Measurements from ENCODE around the gene TEX10. TPM values are rescaled to one million over a fixed set of nuclear protein-coding genes. Genes with fewer than 3 reads are reported as not detected.
A peak's percentile ranks its signal among the peaks of the same experiment; 100 is the strongest.

The TEX10 gene
- total and polyA plus RNA-seq, 9 donors, result 21.5 to 26.3 (median 22.3) TPM

DNA sequence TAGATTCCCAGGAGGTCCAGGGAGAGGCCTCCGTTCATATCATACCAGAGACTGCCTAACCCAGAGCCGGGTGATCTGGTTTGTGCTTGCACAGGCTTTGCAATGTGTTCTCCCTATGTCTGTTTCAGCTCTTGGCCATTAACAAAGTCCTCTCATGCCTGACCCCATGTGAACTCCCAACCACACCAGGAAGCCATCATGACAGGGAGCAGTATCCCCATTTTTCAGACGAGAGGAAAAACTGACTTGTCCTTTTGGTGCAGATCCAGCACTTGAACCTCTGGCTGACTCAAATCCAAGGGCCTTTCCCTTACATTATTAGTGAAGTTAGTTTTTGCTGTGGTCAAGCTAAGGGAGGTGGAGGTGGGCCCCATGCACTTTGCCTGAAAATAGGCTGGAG is 58.4 kb downstream of the TEX10 start:
- 80% methylated on average over 2 of the region's 3 CpGs for WGBS (ENCODE audit: insufficient coverage)
- no peaks in the 10 kb centered on the region for H3K9me3 ChIP-seq (replicated peaks; ENCODE audit: control insufficient read depth, low read depth, low read length)
- no peaks in the 10 kb centered on the region for H3K27me3 ChIP-seq (ENCODE audit: control insufficient read depth, insufficient read depth, low read length)
- no peak for DNase-seq
- H3K36me3 ChIP-seq (ENCODE audit: control insufficient read depth, insufficient read depth, low read length), result peaks cover 53% of the 10 kb centered on the region
- no peak overlapping the region for H3K27ac ChIP-seq (ENCODE audit: low read length)
- no peaks in the 10 kb centered on the region for H3K4me1 ChIP-seq (ENCODE audit: control insufficient read depth, insufficient read depth, low read length)
- no peak overlapping the region for H3K4me3 ChIP-seq (ENCODE audit: low read length)

DNA sequence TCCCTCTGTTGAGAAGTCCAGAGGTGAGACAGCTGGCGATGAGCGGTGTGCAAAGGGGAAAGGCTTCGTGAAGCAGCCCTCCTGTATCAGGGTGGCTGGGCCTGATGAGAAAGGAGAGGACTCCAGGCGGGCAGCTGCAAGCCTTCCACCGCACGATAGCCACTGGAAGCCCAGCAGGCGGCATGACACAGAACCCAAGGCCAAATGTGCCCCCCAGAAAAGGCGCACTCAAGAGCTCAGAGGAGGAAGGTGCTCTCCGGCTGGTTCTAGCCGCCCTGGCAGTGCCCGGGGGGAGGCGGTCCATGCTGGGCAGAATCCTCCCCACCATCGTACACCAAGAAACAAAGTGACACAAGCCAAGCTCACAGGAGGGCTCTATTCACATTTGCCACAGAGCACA is 60.3 kb downstream of the TEX10 start:
- H3K27ac ChIP-seq (ENCODE audit: low read length), result no peak overlapping the region
- peaks cover 56% of the 10 kb centered on the region for H3K36me3 ChIP-seq (ENCODE audit: control insufficient read depth, insufficient read depth, low read length)
- peaks cover 9% of the 10 kb centered on the region for H3K9me3 ChIP-seq (replicated peaks; ENCODE audit: control insufficient read depth, low read depth, low read length)
- WGBS (ENCODE audit: insufficient coverage), result 96% methylated on average over 6 of the region's 13 CpGs
- H3K4me3 ChIP-seq (ENCODE audit: low read length), result no peak overlapping the region
- no peak for DNase-seq
- H3K27me3 ChIP-seq (ENCODE audit: control insufficient read depth, insufficient read depth, low read length), result no peaks in the 10 kb centered on the region
- no peaks in the 10 kb centered on the region for H3K4me1 ChIP-seq (ENCODE audit: control insufficient read depth, insufficient read depth, low read length)

DNA sequence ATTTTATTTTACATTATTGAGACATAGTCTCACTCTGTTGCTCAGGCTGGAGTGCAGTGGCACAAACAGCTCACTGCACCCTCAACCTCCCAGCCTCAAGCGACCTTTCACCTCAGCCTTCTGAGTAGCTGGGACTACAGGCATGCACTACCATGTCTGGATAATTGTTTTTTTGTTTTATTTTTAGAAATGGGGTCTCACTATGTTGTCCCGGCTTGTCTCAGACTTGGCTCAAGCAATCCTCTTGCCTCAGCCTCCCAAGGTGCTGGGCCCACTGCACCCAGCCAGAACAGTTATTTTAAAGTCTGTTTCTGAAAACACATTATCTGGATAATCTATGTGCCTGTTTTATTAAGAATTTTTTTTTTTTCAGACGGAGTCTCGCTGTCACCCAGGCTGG is 62.0 kb downstream of the TEX10 start:
- Histone ChIP-seq H3K4me3 (ENCODE audit: low read length) (no peak overlapping the region), H3K36me3 (ENCODE audit: control insufficient read depth, insufficient read depth, low read length) (peaks cover 60% of the 10 kb centered on the region), H3K27me3 (ENCODE audit: control insufficient read depth, insufficient read depth, low read length) (no peaks in the 10 kb centered on the region), H3K4me1 (ENCODE audit: control insufficient read depth, insufficient read depth, low read length) (no peaks in the 10 kb centered on the region), H3K27ac (ENCODE audit: low read length) (no peak overlapping the region), H3K9me3 (replicated peaks; ENCODE audit: control insufficient read depth, low read depth, low read length) (peaks cover 16% of the 10 kb centered on the region)
- DNase-seq, result no peak
- WGBS (ENCODE audit: insufficient coverage), result 100% methylated on average over 3 of the region's 4 CpGs

DNA sequence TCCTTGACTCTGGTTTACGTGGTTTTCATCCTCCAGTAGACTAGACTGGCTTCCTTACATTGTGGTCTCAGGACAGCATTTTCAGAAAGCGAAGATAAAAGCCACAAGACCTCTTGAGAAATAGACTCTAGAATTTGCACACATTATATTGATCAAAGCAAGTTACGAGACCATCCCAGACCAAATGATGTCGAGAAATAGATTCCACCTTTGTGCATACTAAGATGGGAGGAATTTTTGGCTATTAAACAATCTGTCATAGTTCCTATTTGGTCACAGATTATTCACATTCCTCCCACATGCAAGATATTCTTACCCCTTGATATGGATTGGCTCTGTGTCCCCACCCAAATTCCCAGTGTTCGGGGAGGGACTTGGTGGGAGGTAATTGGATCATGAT is 65.6 kb downstream of the TEX10 start:
- no peak overlapping the region for H3K4me3 ChIP-seq (ENCODE audit: low read length)
- 90% methylated on average over 2 of the region's 5 CpGs for WGBS (ENCODE audit: insufficient coverage)
- no peak overlapping the region for H3K27ac ChIP-seq (ENCODE audit: low read length)
- peaks cover 54% of the 10 kb centered on the region for H3K36me3 ChIP-seq (ENCODE audit: control insufficient read depth, insufficient read depth, low read length)
- no peaks in the 10 kb centered on the region for H3K27me3 ChIP-seq (ENCODE audit: control insufficient read depth, insufficient read depth, low read length)
- no peak for DNase-seq
- peaks cover 28% of the 10 kb centered on the region for H3K9me3 ChIP-seq (replicated peaks; ENCODE audit: control insufficient read depth, low read depth, low read length)
- peaks cover 4% of the 10 kb centered on the region for H3K4me1 ChIP-seq (ENCODE audit: control insufficient read depth, insufficient read depth, low read length)

DNA sequence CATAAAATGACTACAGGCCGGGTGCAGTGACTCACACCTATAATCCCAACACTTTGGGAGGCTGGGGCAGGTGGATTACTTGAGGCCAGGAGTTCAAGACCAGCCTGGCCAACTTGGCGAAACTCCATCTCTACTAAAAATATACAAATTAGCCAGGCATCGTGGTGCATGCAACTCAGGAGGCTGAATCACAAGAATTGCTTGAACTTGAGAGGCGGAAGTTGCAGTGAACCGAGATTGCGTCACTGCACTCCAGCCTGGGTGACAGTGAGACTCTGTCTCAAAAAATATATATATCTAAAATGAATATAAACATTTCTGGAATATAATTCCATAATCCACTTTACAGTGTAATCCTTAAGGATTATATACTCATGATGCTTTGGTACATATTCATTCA is 66.5 kb downstream of the TEX10 start:
- DNase-seq, result no peak
- H3K9me3 ChIP-seq (replicated peaks; ENCODE audit: control insufficient read depth, low read depth, low read length), result peaks cover 28% of the 10 kb centered on the region
- peaks cover 52% of the 10 kb centered on the region for H3K36me3 ChIP-seq (ENCODE audit: control insufficient read depth, insufficient read depth, low read length)
- WGBS (ENCODE audit: insufficient coverage), result no CpG with 5 or more reads among the region's 6 CpGs
- H3K27ac ChIP-seq (ENCODE audit: low read length), result no peak overlapping the region
- H3K4me3 ChIP-seq (ENCODE audit: low read length), result no peak overlapping the region
- no peaks in the 10 kb centered on the region for H3K27me3 ChIP-seq (ENCODE audit: control insufficient read depth, insufficient read depth, low read length)
- peaks cover 4% of the 10 kb centered on the region for H3K4me1 ChIP-seq (ENCODE audit: control insufficient read depth, insufficient read depth, low read length)

DNA sequence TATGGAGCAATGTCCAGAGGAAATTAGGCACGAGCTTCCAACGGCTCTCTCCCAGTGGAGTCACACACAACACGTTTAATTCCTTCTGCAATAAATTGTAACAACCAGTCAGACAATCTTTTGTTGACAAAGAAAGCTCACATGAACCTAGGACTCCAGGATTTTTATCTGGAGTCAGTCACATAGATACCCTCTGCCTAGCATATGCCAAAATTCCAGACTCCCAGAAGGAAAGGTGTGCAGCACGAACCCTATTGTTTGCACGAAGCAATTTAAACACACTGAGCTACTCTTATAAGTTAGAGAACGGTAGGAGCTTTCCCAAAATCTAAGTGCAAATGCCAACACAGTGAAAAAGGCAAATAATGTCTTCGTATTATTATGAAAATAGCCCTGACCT is 67.1 kb downstream of the TEX10 start:
- peaks cover 52% of the 10 kb centered on the region for H3K36me3 ChIP-seq (ENCODE audit: control insufficient read depth, insufficient read depth, low read length)
- peaks cover 4% of the 10 kb centered on the region for H3K4me1 ChIP-seq (ENCODE audit: control insufficient read depth, insufficient read depth, low read length)
- DNase-seq, result no peak
- no peaks in the 10 kb centered on the region for H3K27me3 ChIP-seq (ENCODE audit: control insufficient read depth, insufficient read depth, low read length)
- no peak overlapping the region for H3K27ac ChIP-seq (ENCODE audit: low read length)
- no peak overlapping the region for H3K4me3 ChIP-seq (ENCODE audit: low read length)
- peaks cover 28% of the 10 kb centered on the region for H3K9me3 ChIP-seq (replicated peaks; ENCODE audit: control insufficient read depth, low read depth, low read length)
- WGBS (ENCODE audit: insufficient coverage), result 100% methylated on average over 1 of the region's 7 CpGs

DNA sequence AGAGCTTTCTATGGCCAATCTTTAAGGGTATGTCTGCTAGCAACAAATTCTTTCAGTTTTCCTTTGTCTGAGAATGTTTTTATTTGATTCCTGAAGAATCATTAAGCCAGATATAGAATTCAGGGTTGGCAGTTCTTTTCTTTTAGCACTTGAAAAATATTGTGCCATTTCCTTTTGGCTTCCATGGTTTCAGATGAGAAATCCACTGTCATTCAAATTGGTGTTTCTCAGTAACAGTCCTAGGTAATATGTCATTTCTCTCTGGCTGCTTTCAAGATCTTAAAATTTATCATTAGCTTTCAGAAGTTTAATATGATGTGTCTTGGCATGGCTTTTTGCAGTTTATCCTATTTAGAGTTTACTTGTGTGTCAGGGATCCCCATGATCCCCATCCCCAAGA is 67.7 kb downstream of the TEX10 start:
- Histone ChIP-seq H3K9me3 (replicated peaks; ENCODE audit: control insufficient read depth, low read depth, low read length) (peaks cover 28% of the 10 kb centered on the region), H3K4me1 (ENCODE audit: control insufficient read depth, insufficient read depth, low read length) (peaks cover 4% of the 10 kb centered on the region), H3K36me3 (ENCODE audit: control insufficient read depth, insufficient read depth, low read length) (peaks cover 50% of the 10 kb centered on the region), H3K27me3 (ENCODE audit: control insufficient read depth, insufficient read depth, low read length) (no peaks in the 10 kb centered on the region), H3K4me3 (ENCODE audit: low read length) (no peak overlapping the region), H3K27ac (ENCODE audit: low read length) (no peak overlapping the region)
- no peak for DNase-seq

DNA sequence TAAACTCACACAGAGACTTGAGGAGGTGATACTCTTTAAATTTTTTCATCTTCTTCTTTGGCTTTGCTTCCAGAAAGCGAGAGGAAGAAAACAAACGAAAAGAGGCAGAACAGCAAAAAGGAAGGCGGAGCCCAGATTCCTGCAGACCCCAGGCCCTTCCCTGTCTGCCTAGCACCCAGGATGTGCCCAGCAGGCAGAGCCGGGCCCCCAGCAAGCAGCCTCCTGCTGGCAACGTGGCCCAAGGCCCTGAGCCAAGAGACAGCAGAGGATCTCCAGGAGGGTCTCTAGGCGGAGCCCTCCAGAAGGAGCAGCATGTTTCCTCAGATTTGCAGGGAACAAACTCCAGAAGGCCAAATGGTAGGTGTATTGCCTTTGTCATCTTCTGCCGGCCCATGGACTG is 68.5 kb downstream of the TEX10 start:
- peaks cover 28% of the 10 kb centered on the region for H3K9me3 ChIP-seq (replicated peaks; ENCODE audit: control insufficient read depth, low read depth, low read length)
- H3K27me3 ChIP-seq (ENCODE audit: control insufficient read depth, insufficient read depth, low read length), result no peaks in the 10 kb centered on the region
- H3K4me3 ChIP-seq (ENCODE audit: low read length), result no peak overlapping the region
- H3K36me3 ChIP-seq (ENCODE audit: control insufficient read depth, insufficient read depth, low read length), result peaks cover 47% of the 10 kb centered on the region
- no peak overlapping the region for H3K27ac ChIP-seq (ENCODE audit: low read length)
- DNase-seq, result no peak
- H3K4me1 ChIP-seq (ENCODE audit: control insufficient read depth, insufficient read depth, low read length), result peaks cover 4% of the 10 kb centered on the region
- WGBS (ENCODE audit: insufficient coverage), result 77% methylated on average over 6 of the region's 7 CpGs

DNA sequence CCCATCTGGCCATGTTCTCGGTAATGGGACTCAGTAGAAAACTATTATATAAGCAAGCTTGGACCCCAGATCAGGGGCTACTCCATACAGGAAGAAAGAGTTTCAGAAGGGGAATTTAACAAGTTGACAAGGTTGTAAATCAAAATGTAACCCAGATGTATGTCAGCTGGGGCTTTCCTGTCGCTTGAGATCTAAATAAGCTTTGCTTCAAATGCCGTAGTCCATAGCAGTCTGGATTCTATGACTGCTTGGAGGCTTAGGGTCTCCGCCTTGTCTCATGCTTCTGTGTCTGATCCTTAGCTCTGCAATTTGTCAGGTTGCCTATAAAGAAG is 70.4 kb downstream of the TEX10 start:
- Histone ChIP-seq H3K36me3 (ENCODE audit: control insufficient read depth, insufficient read depth, low read length) (peaks cover 38% of the 10 kb centered on the region), H3K27ac (ENCODE audit: low read length) (no peak overlapping the region), H3K4me3 (ENCODE audit: low read length) (no peak overlapping the region), H3K27me3 (ENCODE audit: control insufficient read depth, insufficient read depth, low read length) (no peaks in the 10 kb centered on the region), H3K9me3 (replicated peaks; ENCODE audit: control insufficient read depth, low read depth, low read length) (peaks cover 19% of the 10 kb centered on the region), H3K4me1 (ENCODE audit: control insufficient read depth, insufficient read depth, low read length) (peaks cover 4% of the 10 kb centered on the region)
- no peak for DNase-seq
- WGBS (ENCODE audit: insufficient coverage), result 80% methylated on average over 1 of the region's 4 CpGs

DNA sequence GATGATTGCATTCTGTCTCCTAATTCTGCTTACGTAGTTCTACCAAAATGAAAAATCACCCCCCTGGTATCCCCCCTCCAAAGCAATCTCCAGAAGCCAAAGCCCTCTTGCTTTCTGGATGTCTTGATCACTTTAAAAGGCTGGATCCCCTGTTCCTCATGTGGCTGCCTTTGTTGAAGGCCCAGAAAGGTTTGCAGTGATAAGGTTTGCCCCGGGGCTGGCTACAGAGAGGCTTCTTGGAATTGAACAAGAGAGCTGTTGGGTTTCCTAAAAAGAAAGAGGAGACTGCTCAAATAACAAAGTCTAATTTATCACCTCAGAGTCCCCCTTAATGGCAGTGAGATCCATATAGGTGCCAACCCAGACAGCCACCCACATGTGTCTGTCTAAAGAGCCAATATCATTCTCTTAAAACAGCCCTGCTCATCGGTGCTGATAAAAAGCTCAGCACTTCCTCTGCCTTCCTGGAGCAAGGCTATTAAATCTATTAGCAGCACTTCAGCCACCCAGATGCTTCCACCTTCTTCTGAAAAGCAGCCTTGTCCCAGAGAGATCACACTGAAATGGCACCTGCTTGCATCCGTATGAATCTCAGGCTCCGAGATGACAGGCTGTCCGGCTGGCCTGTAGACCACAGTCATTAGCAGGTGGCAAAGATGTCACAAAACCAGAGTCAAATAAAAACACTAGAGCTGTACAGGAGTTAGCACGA is 70.9 kb downstream of the TEX10 start:
- Histone ChIP-seq H3K4me3 (ENCODE audit: low read length) (no peak overlapping the region), H3K4me1 (ENCODE audit: control insufficient read depth, insufficient read depth, low read length) (peaks cover 4% of the 10 kb centered on the region), H3K9me3 (replicated peaks; ENCODE audit: control insufficient read depth, low read depth, low read length) (peaks cover 15% of the 10 kb centered on the region), H3K27ac (ENCODE audit: low read length) (no peak overlapping the region), H3K27me3 (ENCODE audit: control insufficient read depth, insufficient read depth, low read length) (no peaks in the 10 kb centered on the region), H3K36me3 (ENCODE audit: control insufficient read depth, insufficient read depth, low read length) (peaks cover 33% of the 10 kb centered on the region)
- WGBS (ENCODE audit: insufficient coverage), result 59% methylated on average over 5 of the region's 7 CpGs
- DNase-seq, result peak; percentile 17

DNA sequence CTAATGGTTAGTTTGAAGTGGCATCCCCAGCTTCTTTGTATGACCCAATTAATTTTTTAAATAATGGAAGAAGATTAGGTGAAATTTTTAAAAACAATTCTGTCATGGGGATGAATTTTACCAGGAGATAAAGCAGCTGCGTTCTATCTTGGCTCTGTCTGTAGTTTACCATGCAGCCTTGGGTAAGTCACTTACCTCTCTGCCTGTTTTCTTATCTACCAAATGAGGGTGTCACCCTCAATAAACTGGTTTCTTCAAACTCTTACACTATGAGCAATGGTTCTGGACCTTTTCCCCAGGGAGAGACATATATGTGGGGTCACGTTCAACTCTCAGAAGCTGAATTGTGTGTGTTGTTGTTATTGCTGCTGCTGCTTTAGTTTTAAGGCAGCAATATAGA is 71.7 kb downstream of the TEX10 start:
- no CpG with 5 or more reads among the region's 2 CpGs for WGBS (ENCODE audit: insufficient coverage)
- H3K4me1 ChIP-seq (ENCODE audit: control insufficient read depth, insufficient read depth, low read length), result peaks cover 4% of the 10 kb centered on the region
- H3K27ac ChIP-seq (ENCODE audit: low read length), result no peak overlapping the region

More for the DNA sequence above, 71.7 kb downstream of the TEX10 start:
- no peak overlapping the region for H3K4me3 ChIP-seq (ENCODE audit: low read length)
- peaks cover 15% of the 10 kb centered on the region for H3K9me3 ChIP-seq (replicated peaks; ENCODE audit: control insufficient read depth, low read depth, low read length)
- H3K27me3 ChIP-seq (ENCODE audit: control insufficient read depth, insufficient read depth, low read length), result no peaks in the 10 kb centered on the region
- peaks cover 29% of the 10 kb centered on the region for H3K36me3 ChIP-seq (ENCODE audit: control insufficient read depth, insufficient read depth, low read length)
- DNase-seq, result no peak

All from muscle of leg (tissue), 11 donors.